Effector CD8-positive, alpha-beta T cell (primary cell): ENCODE measurements around the gene PLEKHH1.
"Not testable (repeated sequence)": the region's sequence is repeated elsewhere in the genome, so short reads cannot be mapped to it uniquely, and the experiment has no call there.

Experiments
- DNase-seq: peaks from one replicate; lab custom pipeline; 2025; lab: John Stamatoyannopoulos, UW

Gene PLEKHH1

DNA sequence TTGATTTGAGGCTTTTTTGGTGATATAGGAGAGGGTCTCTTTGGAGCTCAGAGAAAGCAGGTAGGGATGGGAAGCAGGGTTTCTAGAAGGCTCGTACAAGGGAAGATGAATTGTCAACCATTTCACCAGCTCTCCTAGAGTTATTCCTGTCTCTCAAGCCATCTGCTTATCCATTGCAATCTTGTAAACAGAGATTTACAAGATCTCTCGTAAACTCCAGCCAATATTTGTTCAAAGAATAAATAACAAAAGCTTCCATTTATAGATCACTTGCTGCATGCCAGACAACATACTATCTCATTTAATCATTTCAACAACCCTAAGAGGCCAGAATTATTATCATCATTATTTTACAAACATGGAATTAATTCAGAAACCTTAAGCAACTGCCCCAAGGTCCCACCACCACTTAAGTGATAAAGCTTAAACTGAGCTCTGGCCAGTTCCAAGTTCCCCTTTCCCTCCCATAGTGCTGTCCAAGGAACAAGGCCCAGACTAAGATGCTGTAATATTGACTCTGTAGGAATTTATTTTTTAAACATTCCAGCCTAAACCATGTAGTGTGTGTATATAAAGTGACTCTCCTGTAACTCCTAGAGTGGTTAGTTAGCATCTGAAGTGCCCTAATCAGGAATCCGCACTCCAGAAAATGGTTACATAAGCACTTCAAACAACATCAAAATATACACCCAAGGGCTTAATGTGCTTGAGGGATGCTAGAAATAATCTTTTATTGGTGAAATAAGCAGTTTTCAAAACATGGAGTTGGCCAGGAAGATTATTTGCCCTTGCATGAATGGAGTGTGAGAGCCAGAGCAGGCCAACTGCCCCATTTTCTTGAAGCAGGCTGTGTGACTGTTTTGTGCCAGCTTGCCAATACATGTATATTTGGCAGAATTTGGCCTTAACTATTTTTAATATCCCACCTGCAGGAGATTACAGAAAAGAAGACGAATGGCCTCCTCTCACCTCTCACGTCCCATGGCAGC, 2.8 kb upstream of the PLEKHH1 start:
- no peak for DNase-seq

DNA sequence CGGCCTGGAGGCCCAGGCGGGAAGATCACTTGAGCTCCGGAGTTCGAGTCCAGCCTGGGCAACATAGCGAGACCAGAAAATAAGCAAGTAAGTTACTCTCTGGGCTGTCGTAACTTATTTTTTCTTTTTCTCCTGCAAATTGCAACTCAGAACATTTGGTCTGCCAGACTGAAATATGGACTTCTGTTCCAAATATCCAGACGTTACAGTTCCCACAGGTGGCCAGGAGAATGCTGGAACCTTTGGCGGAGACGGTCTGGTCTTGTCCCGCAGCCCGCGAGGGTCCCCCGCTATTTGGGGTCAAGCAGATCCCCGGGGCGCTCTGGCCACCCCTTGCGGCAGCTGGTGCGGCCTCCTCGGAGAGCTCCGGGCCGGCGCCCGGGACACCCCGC, 488 bp upstream of the PLEKHH1 start:
- no peak for DNase-seq

DNA sequence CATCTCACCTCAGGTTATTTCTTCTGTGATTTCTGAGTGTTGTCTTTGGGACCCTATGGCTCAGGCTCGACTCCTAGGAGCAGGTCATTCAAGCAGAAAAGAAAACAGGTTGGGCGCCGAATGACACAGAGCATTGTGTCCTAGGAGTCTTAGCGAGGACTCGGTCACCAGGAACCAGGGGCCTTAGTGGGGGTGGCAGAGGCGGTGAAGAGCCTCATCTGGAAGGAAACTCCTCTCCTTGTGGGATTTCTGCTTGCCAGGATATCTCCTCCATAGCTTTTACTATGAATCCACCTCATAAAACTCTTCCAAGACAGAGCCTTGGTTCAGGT, 630 bp downstream of the PLEKHH1 start:
- no peak for DNase-seq

DNA sequence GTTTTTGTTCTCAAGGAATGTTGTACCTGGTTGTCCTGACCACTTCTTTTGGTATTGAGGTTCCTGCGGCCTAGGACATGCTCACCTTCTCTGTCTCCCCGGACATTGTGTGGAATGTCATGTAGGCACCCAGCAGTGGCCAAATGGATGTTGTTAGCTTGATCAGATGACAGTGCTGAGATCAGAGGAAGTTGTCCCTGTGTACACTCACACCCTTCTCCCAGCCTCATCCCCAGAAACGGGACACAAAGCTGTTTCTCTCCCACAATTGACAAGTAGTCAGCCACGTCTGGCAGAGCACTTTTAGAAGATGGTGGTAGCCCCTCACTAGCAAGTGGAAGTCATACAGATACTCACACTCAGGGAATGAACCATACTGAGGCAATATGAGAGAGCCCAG, 3.0 kb downstream of the PLEKHH1 start:
- DNase-seq, result no peak

DNA sequence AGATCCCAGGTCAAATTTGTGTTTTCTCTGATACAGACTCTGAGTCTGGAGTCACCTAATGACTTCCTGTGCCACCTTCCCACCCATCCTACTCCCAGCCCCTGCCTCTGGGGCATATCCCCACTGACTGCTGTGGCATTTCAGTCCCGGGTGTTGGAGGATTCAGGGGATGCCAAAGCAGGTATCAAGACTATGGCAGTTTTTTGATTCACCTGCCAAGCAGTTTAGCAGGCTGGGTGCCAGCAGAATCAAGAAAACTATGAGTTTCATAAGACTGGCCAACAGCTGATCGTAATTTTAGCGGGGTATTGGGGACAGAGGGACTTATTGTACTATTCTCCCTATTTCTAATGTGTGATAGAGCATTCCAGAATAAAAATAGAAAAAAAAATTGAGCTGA, 4.6 kb downstream of the PLEKHH1 start:
- DNase-seq, result no peak

DNA sequence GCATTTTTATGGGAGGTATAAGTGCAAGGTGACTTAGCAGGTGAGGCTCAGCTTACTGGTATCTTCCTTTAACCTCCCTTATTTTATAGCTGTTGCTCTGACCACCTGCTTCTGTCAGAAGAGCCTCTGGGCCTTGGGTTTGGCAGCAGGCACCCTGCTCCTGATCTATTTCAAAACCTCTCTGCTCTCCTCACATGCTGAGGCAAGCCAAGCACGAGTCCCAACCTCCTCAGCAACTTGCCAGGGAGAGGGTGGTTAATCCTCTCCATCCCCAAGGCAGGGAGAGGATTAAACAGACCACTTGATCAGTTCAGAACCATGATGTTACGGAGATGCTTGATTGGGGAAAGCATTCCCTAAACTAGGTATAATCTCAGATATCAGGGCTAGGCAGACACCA, 5.4 kb downstream of the PLEKHH1 start:
- DNase-seq, result no peak

DNA sequence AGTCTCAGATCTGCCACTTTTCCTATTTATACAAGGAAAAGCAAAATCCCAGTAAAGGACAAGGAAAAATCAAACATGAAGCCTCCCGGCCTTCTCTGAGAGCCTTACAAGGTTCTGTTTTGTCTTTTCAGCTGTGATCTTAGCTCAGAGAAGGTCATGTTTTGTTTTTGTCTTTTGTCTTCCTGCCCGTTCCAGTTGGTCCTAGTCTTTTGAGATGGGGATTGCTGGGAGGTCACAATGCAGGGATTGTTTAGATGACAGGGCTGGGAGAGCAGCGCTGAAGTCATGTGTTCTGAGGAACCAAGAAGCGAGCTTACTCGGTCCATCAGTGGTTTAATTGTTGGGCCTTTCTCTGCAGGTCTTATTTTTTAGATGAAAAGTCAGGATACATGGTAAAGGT, 6.0 kb downstream of the PLEKHH1 start:
- DNase-seq, result no peak

DNA sequence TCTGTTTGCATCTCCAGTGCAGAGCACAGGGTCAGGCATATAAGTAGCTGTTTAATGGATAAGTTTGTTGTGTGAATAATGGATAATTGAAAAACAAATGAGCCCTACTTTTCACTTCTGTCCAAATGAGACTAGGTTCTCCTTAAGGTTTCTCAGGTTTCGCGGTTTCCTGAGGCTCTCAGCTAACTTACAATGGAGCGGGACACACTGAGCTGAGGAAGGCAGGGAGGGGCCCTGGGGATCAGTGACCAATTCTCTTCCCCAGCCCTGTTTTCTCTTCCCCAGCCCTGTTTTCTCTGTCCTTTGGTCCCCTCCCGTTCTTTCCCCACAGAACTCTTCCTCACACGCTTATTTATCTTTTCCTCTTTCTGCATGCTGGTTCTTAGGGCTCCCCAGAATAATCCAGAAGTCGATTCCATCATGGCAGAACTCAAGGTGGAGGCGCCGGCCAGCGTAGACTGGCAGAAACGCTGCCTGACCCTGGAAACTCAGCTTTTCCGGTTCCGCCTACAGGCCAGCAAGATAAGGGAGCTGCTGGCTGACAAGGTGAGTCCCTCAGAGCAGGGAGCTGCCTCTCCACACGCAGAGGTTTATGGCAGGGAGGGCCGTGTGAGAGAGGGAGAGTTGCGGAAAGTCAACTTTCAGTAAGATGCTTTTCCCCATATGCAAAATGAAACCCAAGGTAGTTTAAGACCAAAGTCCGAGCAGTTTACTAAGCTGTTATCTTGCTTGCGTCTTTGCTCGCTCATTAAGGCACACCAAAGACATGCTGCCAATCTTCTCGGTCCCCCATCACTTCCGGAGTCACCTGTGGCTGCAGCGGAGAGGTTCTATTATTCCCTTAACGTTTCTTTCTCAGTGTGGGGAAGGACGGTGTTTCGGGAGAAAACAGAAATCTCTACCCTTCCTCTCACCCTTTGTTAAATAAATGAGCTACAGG, 8.6 kb downstream of the PLEKHH1 start:
- DNase-seq, result no peak

DNA sequence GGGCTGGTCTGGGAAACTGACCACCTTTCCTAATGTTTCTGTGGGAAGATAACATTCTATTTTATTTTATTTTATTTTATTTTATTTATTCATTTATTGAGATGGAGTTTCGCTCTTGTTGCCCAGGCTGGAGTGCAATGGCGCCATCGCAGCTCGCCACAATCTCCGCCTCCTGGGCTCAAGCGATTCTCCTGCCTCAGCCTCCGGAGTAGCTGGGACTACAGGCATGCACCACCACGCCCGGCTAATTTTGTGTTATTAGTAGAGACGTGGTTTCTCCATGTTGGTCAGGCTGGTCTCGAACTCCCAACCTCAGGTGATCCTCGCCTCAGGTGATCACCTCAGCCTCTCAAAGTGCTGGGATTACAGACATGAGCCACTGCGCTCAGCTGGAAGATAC, 9.5 kb downstream of the PLEKHH1 start:
- DNase-seq, result not testable (repeated sequence)

DNA sequence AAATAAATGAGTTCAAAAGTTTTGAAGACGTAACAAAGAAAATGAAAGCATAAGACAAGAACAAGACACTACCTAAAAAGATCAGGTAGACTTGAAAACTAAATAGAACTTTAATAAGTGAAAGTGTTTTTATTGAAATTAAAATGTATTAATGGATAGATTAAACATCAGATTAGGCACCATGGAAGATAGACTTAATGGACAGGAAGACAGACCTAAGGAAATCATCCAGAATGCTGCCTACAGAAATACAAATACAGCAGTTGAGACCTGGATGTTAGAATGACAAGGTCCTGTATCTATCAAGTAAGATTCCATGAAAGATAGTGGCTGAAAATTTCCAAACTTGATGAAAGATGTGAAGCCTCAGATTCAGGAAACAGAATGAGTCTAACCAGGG, 11.5 kb downstream of the PLEKHH1 start:
- DNase-seq, result no peak

DNA sequence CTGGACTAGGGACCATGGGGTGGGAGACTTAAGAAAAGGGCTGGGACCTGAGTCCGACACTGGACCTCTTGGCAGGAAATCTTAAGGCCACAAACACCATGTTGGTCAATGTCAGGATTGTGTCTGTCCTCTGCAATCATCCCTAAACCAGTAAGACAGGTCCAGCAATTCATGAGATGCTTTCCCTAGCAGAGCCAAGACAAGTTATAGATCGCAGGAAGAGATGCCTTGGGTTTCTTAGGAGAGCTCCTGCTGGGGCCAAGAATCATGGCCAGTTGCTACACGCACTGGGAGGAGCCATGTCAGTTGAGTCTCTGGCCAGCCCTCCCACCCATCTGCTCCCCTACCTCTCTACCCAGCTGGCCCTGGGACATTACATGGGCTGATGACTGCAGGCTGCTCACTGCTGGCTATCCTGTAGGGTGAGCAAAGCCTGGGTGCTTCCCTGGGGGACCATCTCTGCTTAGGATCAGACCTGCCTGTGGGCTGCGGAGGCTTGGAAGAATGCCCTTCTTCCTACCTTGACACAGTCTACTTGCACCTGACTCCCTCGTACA, 14.2 kb downstream of the PLEKHH1 start:
- no peak for DNase-seq

DNA sequence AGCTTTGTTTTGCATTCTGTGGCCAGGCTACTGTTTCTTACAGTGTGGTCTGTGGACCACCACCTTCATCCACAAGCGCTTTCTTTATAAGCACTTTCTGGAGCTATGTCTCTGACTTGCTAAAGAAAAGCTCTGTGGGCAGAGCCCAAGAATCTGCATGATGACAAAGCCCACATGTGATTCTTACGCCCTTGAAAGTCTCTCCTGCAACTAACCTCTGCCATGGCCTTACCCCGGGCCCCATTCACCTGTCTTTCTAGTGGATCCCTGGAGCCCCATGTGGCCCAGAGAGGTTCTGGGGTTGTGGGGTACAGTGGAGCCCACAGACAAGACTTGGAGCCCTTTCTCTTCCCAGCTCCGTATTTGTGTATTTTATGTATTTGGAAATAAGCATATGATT, 16.6 kb downstream of the PLEKHH1 start:
- no peak for DNase-seq

DNA sequence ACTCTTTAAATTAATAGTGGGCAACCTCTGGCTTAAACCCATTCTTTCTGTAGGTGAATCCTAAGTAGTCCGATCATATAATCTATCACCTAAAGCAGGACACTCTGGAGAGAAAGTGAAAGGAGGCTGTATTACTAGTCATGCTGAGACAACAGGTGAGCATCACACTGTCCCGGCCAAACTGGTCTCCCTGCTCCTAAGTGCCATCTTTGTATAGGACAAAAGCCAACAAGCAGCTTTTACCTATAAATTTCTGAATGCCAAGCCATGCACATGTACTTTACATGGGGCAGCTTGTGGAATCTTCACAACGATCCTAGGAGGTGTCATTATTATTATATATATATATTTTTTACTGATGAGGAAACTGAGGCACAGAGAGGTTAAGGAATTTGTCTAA, 18.0 kb downstream of the PLEKHH1 start:
- DNase-seq, result no peak

DNA sequence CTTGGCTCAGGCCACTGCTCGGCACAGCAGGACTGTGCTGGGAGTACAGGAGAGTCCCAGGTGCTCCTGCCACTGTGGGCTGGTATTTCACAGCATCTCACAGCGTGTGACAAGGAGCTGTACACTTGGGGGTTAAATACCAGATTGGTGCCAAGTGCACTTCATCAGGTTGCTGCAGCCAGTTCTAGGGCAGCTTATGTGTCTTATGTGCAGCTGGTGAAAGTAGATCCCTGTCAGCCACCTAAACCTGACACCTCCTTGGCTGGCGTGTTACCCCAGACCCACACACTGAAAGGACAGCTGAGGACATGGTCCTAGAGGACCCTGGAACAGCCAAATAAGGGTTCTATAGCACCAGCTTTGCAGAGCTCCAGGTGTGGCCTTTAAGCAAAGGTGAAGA, 18.9 kb downstream of the PLEKHH1 start:
- no peak for DNase-seq

DNA sequence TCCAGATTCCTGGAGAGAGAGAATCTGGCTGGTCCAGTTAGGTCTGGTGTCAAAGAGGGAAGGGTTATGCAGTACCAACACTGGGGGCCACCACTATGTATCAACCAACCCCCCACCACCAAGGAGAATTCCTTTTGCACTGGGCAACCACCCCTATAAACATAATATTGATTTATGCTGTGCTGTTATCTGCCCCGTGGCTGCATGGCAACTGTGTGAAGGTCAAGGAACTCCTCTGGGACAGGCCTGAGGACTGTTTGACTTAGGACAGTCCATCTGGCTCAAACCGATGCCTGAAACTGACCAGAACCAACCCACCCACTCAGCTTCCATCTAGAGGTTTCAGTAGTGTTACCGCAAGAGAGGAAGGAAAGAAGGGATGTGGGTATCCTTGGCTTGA, 20.5 kb downstream of the PLEKHH1 start:
- DNase-seq, result no peak

DNA sequence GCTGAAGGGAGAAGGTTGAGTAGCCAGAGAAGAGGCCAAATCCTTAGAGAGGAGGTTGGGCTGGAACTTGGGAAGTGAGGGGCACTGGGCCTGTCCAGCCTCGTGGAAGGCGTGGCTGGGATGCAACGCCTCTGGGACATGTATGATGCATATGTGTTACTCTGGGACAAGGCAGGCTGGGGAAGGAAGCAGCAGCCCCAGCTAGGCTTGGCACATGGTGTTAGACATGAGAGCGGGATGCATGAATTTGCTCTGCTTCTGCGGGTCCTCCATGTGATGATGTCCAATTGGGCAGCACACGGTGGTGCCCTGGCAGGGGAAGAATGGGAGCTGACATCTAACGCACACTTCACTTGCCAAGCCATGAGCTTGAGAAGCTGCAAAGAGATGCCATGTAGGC, 21.3 kb downstream of the PLEKHH1 start:
- DNase-seq, result no peak

DNA sequence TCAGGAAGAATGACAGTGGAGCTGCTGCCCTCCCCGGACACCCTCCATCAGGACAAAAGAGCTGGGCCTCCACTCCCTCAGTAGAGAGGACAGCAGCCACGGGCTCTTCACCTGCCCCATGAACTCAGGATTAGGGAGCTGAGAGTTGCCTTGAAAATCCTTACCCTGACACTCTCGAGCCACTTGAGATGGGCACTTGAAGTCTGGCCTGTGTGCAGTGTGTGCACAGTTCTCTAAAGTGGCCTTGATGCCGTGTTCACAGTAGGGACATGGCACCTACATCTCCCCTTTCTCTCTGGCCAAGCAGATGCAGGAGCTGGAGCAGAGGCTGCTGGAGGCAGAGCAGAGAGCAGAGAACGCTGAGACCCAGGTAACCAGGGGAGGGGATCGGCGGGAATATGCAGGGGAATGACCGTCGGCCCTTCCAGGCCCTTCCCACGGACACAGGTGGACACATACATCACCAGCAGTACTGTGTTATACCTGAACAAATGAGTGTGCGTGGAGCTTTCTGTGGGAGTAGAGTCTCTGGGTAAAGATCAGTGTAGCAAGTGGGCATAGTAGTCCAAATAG, 22.5 kb downstream of the PLEKHH1 start:
- no peak for DNase-seq

DNA sequence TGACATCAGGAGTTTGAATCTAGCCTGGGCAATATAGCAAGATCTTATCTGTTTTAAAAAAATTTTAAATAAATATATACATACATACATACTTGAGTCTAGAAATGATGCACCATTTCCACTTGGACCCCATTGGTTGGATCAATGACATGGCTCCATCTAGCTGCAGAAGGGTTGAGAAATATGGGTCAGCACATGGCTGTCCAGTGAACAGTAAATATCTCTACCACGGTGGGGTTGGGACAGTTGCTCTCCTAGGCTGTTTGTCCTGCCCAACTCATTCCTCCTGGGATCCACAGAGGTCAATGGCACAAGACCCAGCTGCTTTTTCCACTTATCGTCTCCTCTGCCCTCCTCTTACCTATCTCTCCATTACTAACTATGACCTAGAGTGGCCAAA, 23.6 kb downstream of the PLEKHH1 start:
- no peak for DNase-seq

DNA sequence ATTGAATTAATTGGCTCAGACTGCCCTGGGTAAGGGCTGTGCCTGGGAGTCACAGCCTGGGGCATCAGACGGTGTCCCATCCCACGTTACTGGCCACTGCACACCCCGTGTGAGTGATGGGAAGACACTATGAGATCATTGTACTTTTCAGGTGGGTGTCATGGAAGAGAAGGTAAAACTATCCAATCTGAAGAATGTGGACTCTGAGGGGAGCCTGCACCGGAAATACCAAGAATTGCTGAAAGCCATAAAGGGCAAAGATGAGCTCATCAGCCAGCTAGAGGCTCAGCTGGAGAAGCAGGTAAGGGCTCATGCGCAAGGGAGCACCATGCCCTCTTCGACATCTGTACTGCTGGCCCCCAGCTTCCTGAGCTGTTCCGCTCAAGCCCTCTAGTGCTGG, 24.0 kb downstream of the PLEKHH1 start:
- DNase-seq, result no peak

DNA sequence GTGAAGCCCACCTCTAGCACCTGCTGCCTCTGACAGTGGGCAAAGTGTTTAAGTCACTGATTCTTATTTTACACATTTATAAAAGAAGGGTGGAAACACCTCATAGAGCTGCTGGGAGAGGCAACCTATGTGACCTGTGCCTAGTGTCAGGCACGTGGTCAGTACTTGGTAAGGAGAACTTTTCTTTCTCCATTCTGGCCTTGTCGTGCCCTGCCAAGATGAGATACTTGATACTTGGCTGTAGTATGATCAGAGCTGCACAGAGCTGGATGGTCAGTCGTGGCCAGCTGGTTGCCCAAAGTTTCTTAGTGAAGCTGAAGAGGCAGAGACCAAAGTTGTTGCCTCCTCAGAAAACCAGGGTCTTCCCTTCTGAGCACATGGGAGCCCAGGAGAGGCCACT, 24.6 kb downstream of the PLEKHH1 start:
- no peak for DNase-seq

DNA sequence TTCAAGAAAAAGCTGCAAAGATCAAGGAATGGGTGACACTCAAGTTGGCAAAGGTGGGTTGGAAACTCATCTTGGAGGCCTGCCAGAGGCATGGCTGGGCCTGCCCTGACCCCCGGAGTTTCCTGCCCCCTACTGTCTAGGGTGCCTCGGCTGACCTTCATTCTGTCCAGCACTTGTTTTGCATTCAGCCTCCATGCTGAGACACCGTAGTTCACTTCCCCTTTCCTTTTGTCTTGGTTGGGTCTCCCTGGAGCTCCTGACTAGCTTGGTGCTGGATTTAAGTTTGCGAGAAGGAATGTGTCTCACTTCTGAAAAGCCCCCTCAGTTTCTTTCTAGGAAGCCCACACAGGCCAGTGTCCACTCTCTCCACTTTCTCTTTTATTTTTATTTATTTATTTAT, 26.5 kb downstream of the PLEKHH1 start:
- no peak for DNase-seq

DNA sequence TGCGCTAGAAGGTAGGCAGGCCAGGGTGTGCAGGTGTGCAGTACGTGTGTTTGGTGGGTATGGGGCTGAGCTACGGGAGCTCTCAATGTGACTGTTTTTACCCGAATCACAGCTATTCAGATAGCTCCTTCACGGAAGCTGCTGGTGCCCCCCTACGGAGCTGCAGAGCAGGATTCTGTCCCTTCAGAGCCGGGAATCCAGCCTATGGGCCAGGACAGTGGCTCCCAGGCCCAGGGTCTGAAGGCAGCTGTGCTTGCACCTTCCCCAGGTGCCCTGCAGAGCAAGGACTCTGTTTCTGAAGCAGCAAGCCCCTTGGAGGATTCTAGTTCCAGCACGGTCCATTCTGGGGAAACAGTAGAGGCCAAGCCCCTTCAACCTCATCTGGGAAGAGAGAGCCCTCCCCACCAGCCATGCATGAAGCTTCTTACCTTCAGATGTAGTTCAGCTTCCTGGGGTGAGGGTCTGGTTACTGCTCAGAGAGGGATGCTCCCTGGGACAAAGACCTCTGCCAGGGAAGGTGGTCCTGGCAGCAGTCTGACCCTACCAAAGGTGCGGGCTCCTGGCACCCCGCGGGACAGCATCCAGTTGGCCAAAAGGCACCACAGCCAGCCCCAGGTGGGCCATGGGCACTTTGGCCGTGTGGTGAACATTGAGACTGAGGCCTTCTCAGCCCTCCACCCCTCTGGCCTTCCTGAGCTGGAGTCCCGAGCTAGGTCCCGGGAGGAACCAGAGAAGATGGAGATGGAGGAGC, 29.1 kb downstream of the PLEKHH1 start:
- DNase-seq, result no peak
